Stomach (tissue), 4 donors: ENCODE data around the gene PSMB2.

Experiments
- CTCF ChIP-seq, 7 experiments: fragments of 450-650 bp in 4 of 7; fragments of 200-600 bp in 3 of 7; sonication (generic) in 3 of 7; IDR thresholded peaks; one replicate each; pipeline ENCODE4 v1.5.1; 2016 to 2019; ENCODE audit warnings: antibody characterized with exemption in 7 of 7, control low read depth in 2 of 7, mild to moderate bottlenecking in 1 of 7
- EP300 ChIP-seq: sonication (generic); formaldehyde crosslinking; IDR thresholded peaks from one replicate; pipeline ENCODE4 v1.6.1; 2017; ENCODE audit warnings: antibody characterized with exemption
- POLR2A ChIP-seq, 4 donors: fragments of 450-650 bp; IDR thresholded peaks; one replicate each; pipeline ENCODE4 v1.6.1; 2016; ENCODE audit warnings: antibody characterized with exemption in 4 of 4, control low read depth in 2 of 4, mild to moderate bottlenecking in 1 of 4, moderate library complexity in 1 of 4
- POLR2AphosphoS5 ChIP-seq, 3 donors: sonication (generic); formaldehyde crosslinking; IDR thresholded peaks; one replicate each; pipeline ENCODE4 v1.6.1; 2016; ENCODE audit warnings: antibody characterized with exemption in 3 of 3

GRCh38 chr1:35553851-35554250 is 87.5 kb downstream of the PSMB2 start:
- TF ChIP-seq CTCF (IDR thresholded peaks at IDR 0.05) (no peak), POLR2A (IDR thresholded peaks at IDR 0.05) (no peak), POLR2AphosphoS5 (IDR thresholded peaks at IDR 0.05) (no peak), EP300 (no peak)
